ENCODE measurements around the gene SFXN3.

SFXN3 gene

DNA sequence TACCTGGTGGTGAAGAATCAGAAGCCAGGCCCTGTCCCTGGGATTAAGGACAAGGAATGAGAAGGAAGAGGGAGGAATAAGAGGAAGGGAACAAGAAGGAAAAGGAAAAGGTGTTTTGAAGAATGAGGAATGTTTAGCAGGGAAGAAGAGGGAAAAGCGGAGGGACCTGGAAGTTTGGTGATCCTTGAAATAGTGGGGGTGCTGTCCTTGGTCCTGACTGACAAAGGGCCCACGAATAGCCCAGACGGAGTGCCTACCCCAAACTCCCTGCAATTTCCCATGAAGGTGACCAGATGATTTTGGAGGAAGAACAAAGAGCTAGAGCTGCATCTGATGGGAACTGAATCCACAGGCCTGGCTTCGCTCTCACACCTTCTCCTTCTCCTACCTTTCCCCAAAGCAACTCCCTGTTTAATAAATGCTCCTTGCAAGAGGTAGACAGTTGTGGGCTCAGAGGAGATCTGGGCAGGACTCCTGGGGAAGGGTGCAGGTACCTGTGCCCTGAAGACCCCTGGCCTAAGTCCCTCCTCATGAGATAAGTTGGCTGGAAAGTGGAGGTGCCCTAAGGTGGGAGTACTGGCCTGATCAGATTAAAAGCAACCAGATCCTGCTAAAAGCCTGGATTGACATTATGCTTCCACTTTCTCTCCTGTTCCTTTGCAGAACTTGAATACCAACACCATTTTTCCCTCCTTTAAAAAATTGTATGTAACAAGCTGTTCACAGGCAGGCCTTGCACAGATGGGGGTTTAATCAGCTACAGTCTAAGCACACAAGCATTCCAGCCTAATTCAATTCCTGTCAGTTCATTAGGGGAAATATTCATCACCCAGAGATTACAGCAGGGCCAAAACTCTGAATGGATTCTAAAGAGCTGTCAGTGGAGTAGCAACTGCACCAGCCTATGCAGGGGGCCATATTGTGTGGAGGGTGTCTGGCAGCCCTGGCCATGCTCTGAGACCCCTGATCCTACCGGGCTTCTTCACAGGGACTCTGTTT, 50.2 kb downstream of the SFXN3 start:
- H3K4me3 Mint-ChIP-seq, result no peak overlapping the region
- H3K9me3 Mint-ChIP-seq, result no peaks in the 10 kb centered on the region
- H3K27ac Mint-ChIP-seq, result no peak overlapping the region
- H3K27me3 Mint-ChIP-seq (ENCODE audit: low read depth), result peaks cover 87% of the 10 kb centered on the region
- no peaks in the 10 kb centered on the region for H3K4me1 Mint-ChIP-seq
- no peaks in the 10 kb centered on the region for H3K36me3 Mint-ChIP-seq (ENCODE audit: low read depth)
- TF ChIP-seq, protein P1, sequence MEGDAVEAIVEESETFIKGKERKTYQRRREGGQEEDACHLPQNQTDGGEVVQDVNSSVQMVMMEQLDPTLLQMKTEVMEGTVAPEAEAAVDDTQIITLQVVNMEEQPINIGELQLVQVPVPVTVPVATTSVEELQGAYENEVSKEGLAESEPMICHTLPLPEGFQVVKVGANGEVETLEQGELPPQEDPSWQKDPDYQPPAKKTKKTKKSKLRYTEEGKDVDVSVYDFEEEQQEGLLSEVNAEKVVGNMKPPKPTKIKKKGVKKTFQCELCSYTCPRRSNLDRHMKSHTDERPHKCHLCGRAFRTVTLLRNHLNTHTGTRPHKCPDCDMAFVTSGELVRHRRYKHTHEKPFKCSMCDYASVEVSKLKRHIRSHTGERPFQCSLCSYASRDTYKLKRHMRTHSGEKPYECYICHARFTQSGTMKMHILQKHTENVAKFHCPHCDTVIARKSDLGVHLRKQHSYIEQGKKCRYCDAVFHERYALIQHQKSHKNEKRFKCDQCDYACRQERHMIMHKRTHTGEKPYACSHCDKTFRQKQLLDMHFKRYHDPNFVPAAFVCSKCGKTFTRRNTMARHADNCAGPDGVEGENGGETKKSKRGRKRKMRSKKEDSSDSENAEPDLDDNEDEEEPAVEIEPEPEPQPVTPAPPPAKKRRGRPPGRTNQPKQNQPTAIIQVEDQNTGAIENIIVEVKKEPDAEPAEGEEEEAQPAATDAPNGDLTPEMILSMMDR (IDR thresholded peaks at IDR 0.05; ENCODE audit: unreplicated experiment in 3 of 3), result no peak

DNA sequence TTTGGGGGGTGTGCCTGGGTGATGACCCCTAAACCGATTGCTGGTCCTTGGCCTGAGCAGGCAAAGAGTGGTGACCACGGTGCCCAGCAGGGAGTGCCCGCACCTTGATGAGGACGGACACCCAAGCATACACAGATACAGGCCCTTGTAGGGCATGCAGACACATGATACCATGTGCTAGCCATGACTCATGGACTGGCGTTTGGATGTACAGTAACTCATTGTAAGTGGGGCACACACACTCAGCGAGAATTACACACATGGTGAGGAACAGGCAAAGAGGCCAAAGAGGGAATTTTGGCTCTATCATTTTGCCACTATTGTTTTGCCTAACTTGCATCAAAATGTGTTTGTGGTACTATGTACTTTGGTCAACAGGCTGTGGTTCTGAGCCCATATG, 54.8 kb downstream of the SFXN3 start:
- Mint-ChIP-seq H3K9me3 (no peaks in the 10 kb centered on the region), H3K36me3 (ENCODE audit: low read depth) (no peaks in the 10 kb centered on the region), H3K4me1 (no peaks in the 10 kb centered on the region), H3K27me3 (ENCODE audit: low read depth) (peaks cover 95% of the 10 kb centered on the region), H3K27ac (no peak overlapping the region), H3K4me3 (no peak overlapping the region)
- TF ChIP-seq, protein P1 (IDR thresholded peaks at IDR 0.05; ENCODE audit: unreplicated experiment in 3 of 3), result no peak

DNA sequence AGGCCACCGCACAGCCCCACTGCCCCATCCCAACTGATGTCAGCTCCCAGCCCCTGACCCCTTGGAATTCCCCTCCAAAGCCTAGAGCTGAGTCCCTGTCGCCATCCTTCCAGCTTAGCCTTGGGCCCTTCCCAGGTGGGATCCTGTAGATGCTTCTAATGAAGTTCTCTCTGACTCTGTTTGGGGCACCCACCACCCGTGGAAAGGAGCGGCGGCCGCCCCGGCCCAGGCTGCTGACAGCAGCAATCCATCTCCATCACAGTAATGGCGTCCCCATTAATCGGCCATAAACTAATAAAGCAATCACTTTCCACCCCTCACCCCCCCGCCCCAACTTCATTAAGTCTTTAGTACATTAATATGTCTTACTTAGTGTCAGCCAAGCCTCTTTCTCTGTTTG, 56.3 kb downstream of the SFXN3 start:
- Mint-ChIP-seq H3K4me3 (no peak overlapping the region), H3K27me3 (ENCODE audit: low read depth) (peaks cover 98% of the 10 kb centered on the region), H3K4me1 (peaks cover 9% of the 10 kb centered on the region), H3K27ac (no peak overlapping the region), H3K36me3 (ENCODE audit: low read depth) (no peaks in the 10 kb centered on the region), H3K9me3 (no peaks in the 10 kb centered on the region)
- TF ChIP-seq, protein P1 (IDR thresholded peaks at IDR 0.05; ENCODE audit: unreplicated experiment in 3 of 3), result no peak

DNA sequence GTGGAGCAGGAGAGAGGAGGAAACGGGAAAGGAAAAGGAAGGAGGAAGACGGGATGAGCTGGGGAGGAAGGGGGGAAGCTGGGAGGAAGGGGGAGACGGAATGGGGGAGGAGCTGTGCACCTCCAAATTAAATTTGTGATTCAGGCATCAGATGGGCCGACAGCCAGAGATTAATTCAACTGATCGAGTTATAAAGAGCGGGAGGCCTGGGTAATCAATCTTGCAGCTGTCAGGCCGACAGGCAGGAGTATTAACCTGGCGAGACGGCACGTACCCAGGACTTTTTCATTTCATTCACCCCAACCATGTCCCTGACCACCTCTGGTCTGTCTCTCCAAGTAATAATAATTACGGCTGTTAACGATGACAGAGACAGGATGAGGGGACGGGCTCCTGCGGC, 56.9 kb downstream of the SFXN3 start:
- H3K36me3 Mint-ChIP-seq (ENCODE audit: low read depth), result no peaks in the 10 kb centered on the region
- H3K27ac Mint-ChIP-seq, result no peak overlapping the region
- TF ChIP-seq, protein P1 (IDR thresholded peaks at IDR 0.05; ENCODE audit: unreplicated experiment in 3 of 3), result no peak
- no peak overlapping the region for H3K4me3 Mint-ChIP-seq
- H3K4me1 Mint-ChIP-seq, result peaks cover 13% of the 10 kb centered on the region
- peaks cover 96% of the 10 kb centered on the region for H3K27me3 Mint-ChIP-seq (ENCODE audit: low read depth)
- no peaks in the 10 kb centered on the region for H3K9me3 Mint-ChIP-seq

DNA sequence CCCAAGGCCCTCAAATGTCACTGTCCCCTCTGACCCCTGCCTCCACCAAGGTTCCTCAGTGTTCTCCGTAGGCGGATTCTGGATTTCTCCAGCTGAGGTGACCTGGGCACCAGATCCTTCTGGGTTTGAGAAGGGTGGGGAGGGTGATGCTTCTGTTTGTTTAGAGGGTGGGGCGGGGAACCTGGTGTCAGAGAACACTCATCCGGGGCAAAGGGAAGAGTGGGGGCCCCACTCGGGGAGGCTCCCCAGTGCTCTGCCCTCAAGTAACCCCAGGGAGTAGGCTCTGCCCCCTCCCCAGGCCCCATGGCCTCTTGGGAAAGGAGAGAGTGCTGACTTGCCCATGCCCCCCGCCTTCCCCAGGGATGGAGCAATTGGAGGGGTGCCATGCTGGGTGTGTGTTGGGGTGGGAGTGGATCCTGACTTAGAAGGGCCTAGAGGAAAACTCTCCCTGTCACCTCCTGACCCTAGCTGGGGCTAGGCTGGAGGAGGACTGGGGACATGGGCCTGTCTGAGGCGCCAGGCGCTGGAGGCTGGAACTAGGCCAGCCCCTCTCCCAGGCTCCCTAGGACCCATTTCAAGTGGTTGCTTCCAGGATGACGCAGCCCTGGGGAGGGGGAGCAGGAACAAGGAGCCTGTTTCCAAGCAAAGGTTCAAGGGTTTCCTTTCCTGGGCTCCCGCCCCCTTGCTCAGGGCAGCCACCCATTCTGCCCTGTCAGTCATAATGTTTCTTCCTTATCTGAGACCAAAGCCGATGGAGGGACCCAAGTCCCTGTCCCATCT, 58.7 kb downstream of the SFXN3 start:
- TF ChIP-seq, protein P1 (IDR thresholded peaks at IDR 0.05; ENCODE audit: unreplicated experiment in 3 of 3), result no peak
- no peaks in the 10 kb centered on the region for H3K9me3 Mint-ChIP-seq
- no peak overlapping the region for H3K4me3 Mint-ChIP-seq
- H3K36me3 Mint-ChIP-seq (ENCODE audit: low read depth), result no peaks in the 10 kb centered on the region
- H3K27ac Mint-ChIP-seq, result no peak overlapping the region
- peaks cover 80% of the 10 kb centered on the region for H3K27me3 Mint-ChIP-seq (ENCODE audit: low read depth)
- peaks cover 25% of the 10 kb centered on the region for H3K4me1 Mint-ChIP-seq

Data from nephron (organoid).